Transverse colon (tissue), 4 donors: ENCODE data around the gene SERPINB6. TPM values are rescaled to one million over a fixed set of nuclear protein-coding genes. Genes with fewer than 3 reads are reported as not detected.

ENCODE experiments used
- DNase-seq: peaks from one replicate; pipeline ENCODE4 v3.0.0-alpha.2; 2019
- H3K27ac ChIP-seq, 4 donors: fragments of 200-600 bp; sonication (generic); 2 replicates each; pipeline ENCODE4 v1.5.1; 2016 to 2018; ENCODE audit warnings: inconsistent platforms in 4 of 4
- H3K27me3 ChIP-seq: fragments of 200-600 bp; sonication (generic); 2 replicates; pipeline ENCODE4 v1.5.1; 2017; ENCODE audit warnings: inconsistent platforms
- H3K36me3 ChIP-seq, 4 donors: fragments of 200-600 bp; sonication (generic); 2 replicates each; pipeline ENCODE4 v1.5.1; 2017 to 2019; ENCODE audit warnings: inconsistent platforms in 4 of 4
- H3K4me1 ChIP-seq, 4 donors: fragments of 200-600 bp; sonication (generic); 2 replicates each; pipeline ENCODE4 v1.5.1; 2017 to 2020; ENCODE audit warnings: inconsistent platforms in 4 of 4
- H3K4me3 ChIP-seq, 4 donors: fragments of 200-600 bp; sonication (generic); 1 replicate in 1 of 4; 2 replicates in 3 of 4; pipeline versions ENCODE4 v1.5.1 to v1.6.1; 2017 to 2019; ENCODE audit warnings: inconsistent platforms in 4 of 4
- H3K9me3 ChIP-seq, 2 donors: fragments of 200-600 bp; sonication (generic); 2 replicates each; pipeline ENCODE4 v1.5.1; 2017 to 2019; ENCODE audit warnings: inconsistent platforms in 2 of 2
- EP300 ChIP-seq: sonication (generic); formaldehyde crosslinking; IDR thresholded peaks from one replicate; pipeline ENCODE4 v1.6.1; 2017; ENCODE audit warnings: antibody characterized with exemption, low read depth
- POLR2A ChIP-seq: fragments of 450-650 bp; IDR thresholded peaks from one replicate; pipeline ENCODE4 v1.6.1; 2016; ENCODE audit warnings: antibody characterized with exemption, mild to moderate bottlenecking, moderate library complexity
- POLR2AphosphoS5 ChIP-seq, 3 donors: sonication (generic); formaldehyde crosslinking; IDR thresholded peaks; one replicate each; pipeline ENCODE4 v1.6.1; 2016; ENCODE audit warnings: antibody characterized with exemption in 3 of 3
- WGBS, 2 donors: methylation state at CpG; one replicate each; pipeline ENCODE4 v1.1.5; 2018; ENCODE audit warnings: low coverage in 1 of 2; 5-methylcytosine and 5-hydroxymethylcytosine counted together
- in situ Hi-C, 4 donors: fragments of 200-750 bp; cut with MboI; loops; one replicate each; pipeline versions ENCODE4 v1.15.0 to v1.15.1; 2017; ENCODE audit warnings: low sequenced_read_pairs in 3 of 4, low pct_ligation_motif_present in 1 of 4, low pct_unique_long_range_greater_than_20kb in 1 of 4
- intact Hi-C: fragments of 100-400 bp; cut with DNase I; formaldehyde crosslinking; loops from one replicate; pipeline ENCODE4 v1.15.1; 2023; ENCODE audit warnings: low total_unique reads
- total RNA-seq, 4 donors: library from RNA; depleted of rRNA; stranded (reverse); fragments of >200 nt; gene quantifications; one replicate each; pipeline ENCODE4 v1.1.0, GENCODE V29; 2016
- TF ChIP-seq, protein P1 (sequence below), 5 experiments: fragments of 200-600 bp in 3 of 5; fragments of 450-650 bp in 2 of 5; sonication (generic) in 3 of 5; IDR thresholded peaks; 1 replicate in 2 of 5; 2 replicates in 3 of 5; pipeline ENCODE4 v1.5.1; 2016 to 2017; ENCODE audit warnings: antibody characterized with exemption in 5 of 5, inconsistent platforms in 3 of 5, mild to moderate bottlenecking in 2 of 5, moderate library complexity in 1 of 5

The SERPINB6 gene
- total RNA-seq, 4 donors from 2014 or later, result 134 to 276 (median 170) TPM

DNA sequence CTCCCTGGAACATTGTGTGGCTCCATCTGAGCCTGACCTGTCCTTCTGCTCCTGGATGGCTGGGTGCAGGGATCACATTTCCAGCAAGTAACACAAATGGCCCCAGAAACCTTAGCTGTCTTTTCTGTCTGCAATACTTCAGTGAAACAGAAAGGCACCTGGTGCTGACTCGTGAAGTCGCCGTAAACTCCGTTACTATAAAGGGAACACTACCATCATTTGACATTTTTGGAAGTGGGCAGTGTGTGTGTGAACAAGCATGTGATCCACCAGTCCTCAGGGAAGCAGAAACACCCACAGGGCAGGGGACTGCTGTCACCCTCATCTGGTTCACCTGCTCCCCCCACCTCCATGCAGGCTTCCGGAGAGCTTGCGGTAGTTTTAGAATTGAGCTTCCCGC, 23.9 kb downstream of the SERPINB6 start:
- no peaks in the 10 kb centered on the region for H3K9me3 ChIP-seq
- no peaks in the 10 kb centered on the region for H3K27me3 ChIP-seq
- H3K36me3 ChIP-seq, result peaks cover 0 to 11% (median 5%) of the 10 kb centered on the region in 4 donors
- DNase-seq, result no peak
- peaks cover 0 to 15% (median 9%) of the 10 kb centered on the region in 4 donors for H3K4me1 ChIP-seq
- in situ Hi-C loops, result no loop called here
- WGBS, 2 donors, result 89% methylated on average over 7 of the region's 7 CpGs; no CpG with 5 or more reads in 1 of the 2 donors
- intact Hi-C loops, result no loop called here
- H3K4me3 ChIP-seq, result no peak overlapping the region
- TF ChIP-seq EP300 (no peak), POLR2AphosphoS5 (IDR thresholded peaks at IDR 0.05) (no peak), POLR2A (no peak)
- TF ChIP-seq, protein P1, sequence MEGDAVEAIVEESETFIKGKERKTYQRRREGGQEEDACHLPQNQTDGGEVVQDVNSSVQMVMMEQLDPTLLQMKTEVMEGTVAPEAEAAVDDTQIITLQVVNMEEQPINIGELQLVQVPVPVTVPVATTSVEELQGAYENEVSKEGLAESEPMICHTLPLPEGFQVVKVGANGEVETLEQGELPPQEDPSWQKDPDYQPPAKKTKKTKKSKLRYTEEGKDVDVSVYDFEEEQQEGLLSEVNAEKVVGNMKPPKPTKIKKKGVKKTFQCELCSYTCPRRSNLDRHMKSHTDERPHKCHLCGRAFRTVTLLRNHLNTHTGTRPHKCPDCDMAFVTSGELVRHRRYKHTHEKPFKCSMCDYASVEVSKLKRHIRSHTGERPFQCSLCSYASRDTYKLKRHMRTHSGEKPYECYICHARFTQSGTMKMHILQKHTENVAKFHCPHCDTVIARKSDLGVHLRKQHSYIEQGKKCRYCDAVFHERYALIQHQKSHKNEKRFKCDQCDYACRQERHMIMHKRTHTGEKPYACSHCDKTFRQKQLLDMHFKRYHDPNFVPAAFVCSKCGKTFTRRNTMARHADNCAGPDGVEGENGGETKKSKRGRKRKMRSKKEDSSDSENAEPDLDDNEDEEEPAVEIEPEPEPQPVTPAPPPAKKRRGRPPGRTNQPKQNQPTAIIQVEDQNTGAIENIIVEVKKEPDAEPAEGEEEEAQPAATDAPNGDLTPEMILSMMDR (IDR thresholded peaks at IDR 0.05), result no peak
- no peak overlapping the region for H3K27ac ChIP-seq

DNA sequence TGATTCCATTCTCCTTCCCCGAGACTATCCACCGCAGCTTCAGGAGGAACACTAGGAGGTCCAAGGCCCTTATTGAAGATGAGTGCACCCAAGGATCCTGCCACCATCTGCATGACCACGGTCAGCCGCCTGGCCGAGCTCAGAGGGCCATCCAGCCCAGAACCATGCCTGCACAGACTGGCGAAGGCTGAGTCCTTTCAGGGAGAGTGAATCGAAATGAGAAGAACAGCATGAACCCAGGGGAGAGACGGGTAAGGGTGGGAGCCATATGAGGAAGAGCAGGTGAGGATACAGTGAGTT, 26.3 kb downstream of the SERPINB6 start:
- peaks cover 0 to 11% (median 2%) of the 10 kb centered on the region in 4 donors for H3K36me3 ChIP-seq
- intact Hi-C loops, result no loop called here
- no peaks in the 10 kb centered on the region for H3K9me3 ChIP-seq
- no peak overlapping the region for H3K27ac ChIP-seq
- WGBS, 2 donors, result 60 to 94% methylated on average over 1 to 8 of the region's 8 CpGs
- H3K4me1 ChIP-seq, result peaks cover 0 to 10% (median 9%) of the 10 kb centered on the region in 4 donors
- TF ChIP-seq EP300 (no peak), POLR2A (no peak), POLR2AphosphoS5 (IDR thresholded peaks at IDR 0.05) (no peak)
- TF ChIP-seq, protein P1 (IDR thresholded peaks at IDR 0.05), result no peak
- no peak overlapping the region for H3K4me3 ChIP-seq
- DNase-seq, result no peak
- in situ Hi-C loops, result no loop called here
- no peaks in the 10 kb centered on the region for H3K27me3 ChIP-seq

DNA sequence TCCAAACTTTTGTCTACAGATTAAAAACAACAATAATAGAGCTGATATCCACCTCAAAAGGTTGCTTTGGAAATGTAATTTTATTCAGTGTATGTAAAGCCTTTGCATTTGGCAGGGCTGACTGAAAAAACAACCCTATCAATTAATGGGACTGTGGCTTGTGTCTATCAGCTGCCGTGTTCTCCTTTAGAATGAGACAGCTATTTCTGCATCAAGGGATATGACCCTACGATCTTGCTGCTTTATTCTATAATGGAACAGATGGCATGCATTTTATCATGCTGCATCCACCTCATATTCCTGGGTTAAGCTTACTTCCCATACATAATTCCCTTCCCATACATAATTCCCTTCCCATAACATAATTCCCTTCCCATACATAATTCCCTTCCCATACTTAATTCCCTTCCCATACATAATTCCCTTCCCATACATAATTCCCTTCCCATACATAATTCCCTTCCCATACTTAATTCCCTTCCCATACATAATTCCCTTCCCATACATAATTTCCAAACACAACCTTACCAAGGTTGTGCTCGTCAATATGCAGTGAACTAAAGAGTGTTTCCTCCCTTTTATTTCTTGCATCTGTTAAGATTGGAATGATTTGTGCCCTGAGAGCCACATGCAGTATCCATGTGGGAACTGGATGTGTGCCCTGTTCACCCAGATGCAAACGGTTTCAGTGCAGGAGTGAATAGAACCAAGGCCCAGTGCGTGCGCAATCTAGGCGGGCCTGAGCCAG, 26.8 kb downstream of the SERPINB6 start:
- in situ Hi-C loops (no loop called here), intact Hi-C loops (no loop called here)
- H3K27ac ChIP-seq, result no peak overlapping the region
- TF ChIP-seq POLR2AphosphoS5 (IDR thresholded peaks at IDR 0.05), result no peak
- TF ChIP-seq EP300, result no peak
- TF ChIP-seq, protein P1 (IDR thresholded peaks at IDR 0.05), result no peak
- no peak for TF ChIP-seq POLR2A
- peaks cover 0 to 10% (median 9%) of the 10 kb centered on the region in 4 donors for H3K4me1 ChIP-seq
- no peak overlapping the region for H3K4me3 ChIP-seq
- WGBS, 2 donors, result 81 to 91% methylated on average over 3 to 7 of the region's 7 CpGs
- no peak for DNase-seq
- H3K36me3 ChIP-seq, result peaks cover 0 to 11% (median 2%) of the 10 kb centered on the region in 4 donors
- no peaks in the 10 kb centered on the region for H3K27me3 ChIP-seq
- no peaks in the 10 kb centered on the region for H3K9me3 ChIP-seq

DNA sequence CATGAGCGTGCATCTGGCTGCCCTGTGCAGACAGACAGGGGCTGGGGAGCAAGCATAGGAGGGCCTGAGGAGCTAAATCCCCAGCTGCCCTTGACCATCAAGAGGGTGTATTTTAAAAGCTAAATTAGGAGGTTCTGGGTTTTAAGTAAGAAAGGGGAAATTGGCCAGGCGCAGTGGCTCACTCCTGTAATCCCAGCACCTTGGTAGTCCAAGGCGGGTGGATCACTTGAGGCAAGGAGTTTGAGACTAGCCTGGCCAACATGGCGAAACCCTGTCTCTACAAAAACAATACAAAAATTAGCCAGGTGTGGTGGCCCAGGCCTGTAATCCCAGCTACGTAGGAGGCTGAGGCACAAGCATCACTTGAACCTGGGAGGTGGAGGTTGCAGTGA, 27.8 kb downstream of the SERPINB6 start:
- DNase-seq, result no peak
- Histone ChIP-seq H3K4me3 (no peak overlapping the region), H3K9me3 (no peaks in the 10 kb centered on the region), H3K4me1 (peaks cover 0 to 10% (median 9%) of the 10 kb centered on the region in 4 donors), H3K36me3 (peaks cover 0 to 5% (median 1%) of the 10 kb centered on the region in 4 donors), H3K27ac (peak overlapping the region in 1 of 4 donors; percentile 38), H3K27me3 (no peaks in the 10 kb centered on the region)
- TF ChIP-seq POLR2AphosphoS5 (IDR thresholded peaks at IDR 0.05) (no peak), POLR2A (no peak), EP300 (no peak)
- TF ChIP-seq, protein P1 (IDR thresholded peaks at IDR 0.05), result no peak
- intact Hi-C loops, result no loop called here
- in situ Hi-C loops, result no loop called here
- 80 to 90% methylated on average over 1 to 5 of the region's 5 CpGs for WGBS, 2 donors
